RWPE2 (cell line): ENCODE results near the gene MDGA2.

Experiments used
- ATAC-seq: fragments of 200-7000 bp; cut with Tn5 transposase; 3 replicates; pipeline ENCODE4 v1.9.1; 2021; ENCODE audit warnings: low read depth
- DNase-seq: peaks from one replicate; pipeline ENCODE4 v3.0.0-alpha.2; 2020; ENCODE audit warnings: low spot score
- H3K27ac ChIP-seq: fragments of 450-650 bp; 2 replicates; pipeline ENCODE4 v1.5.1; 2017; ENCODE audit warnings: mild to moderate bottlenecking; ENCODE audit not compliant: poor library complexity, severe bottlenecking
- H3K27me3 ChIP-seq: fragments of 250-450 bp; sonication (Bioruptor Pico); 2 replicates; pipeline ENCODE4 v1.5.1; 2021; ENCODE audit warnings: mild to moderate bottlenecking, moderate library complexity; ENCODE audit not compliant: insufficient read depth, poor library complexity, severe bottlenecking
- H3K36me3 ChIP-seq: fragments of 250-450 bp; sonication (Bioruptor Pico); 2 replicates; pipeline ENCODE4 v1.5.1; 2020; ENCODE audit warnings: low read depth, mild to moderate bottlenecking, moderate library complexity
- H3K4me1 ChIP-seq: fragments of 250-450 bp; sonication (Bioruptor Pico); 2 replicates; pipeline ENCODE4 v1.5.1; 2021; ENCODE audit warnings: mild to moderate bottlenecking, moderate library complexity; ENCODE audit not compliant: insufficient read depth, poor library complexity, severe bottlenecking
- H3K4me3 ChIP-seq: fragments of 250-450 bp; sonication (Bioruptor Pico); 2 replicates; pipeline ENCODE4 v1.5.1; 2021; ENCODE audit warnings: mild to moderate bottlenecking, moderate library complexity; ENCODE audit not compliant: severe bottlenecking
- H3K9me3 ChIP-seq: fragments of 250-450 bp; sonication (Bioruptor Pico); 2 replicates; pipeline ENCODE4 v1.5.1; 2021; ENCODE audit warnings: mild to moderate bottlenecking, moderate library complexity; ENCODE audit not compliant: severe bottlenecking
- CTCF ChIP-seq: fragments of 450-650 bp; IDR thresholded peaks from one replicate; pipeline ENCODE4 v1.5.1; 2017; ENCODE audit warnings: mild to moderate bottlenecking, moderate library complexity; ENCODE audit not compliant: poor library complexity, severe bottlenecking

The MDGA2 gene

GRCh38 chr14:46820291-46820690, 855.1 kb downstream of the MDGA2 start:
- ATAC-seq (no peak), DNase-seq (no peak)
- Histone ChIP-seq H3K36me3 (no peaks in the 10 kb centered on the region), H3K27me3 (peaks cover 9% of the 10 kb centered on the region), H3K9me3 (no peaks in the 10 kb centered on the region), H3K4me3 (no peak overlapping the region), H3K4me1 (peaks cover 3% of the 10 kb centered on the region), H3K27ac (no peak overlapping the region)
- TF ChIP-seq CTCF: no peak

GRCh38 chr14:46819117-46819516, 856.3 kb downstream of the MDGA2 start:
- H3K9me3 ChIP-seq: no peaks in the 10 kb centered on the region
- H3K27ac ChIP-seq: no peak overlapping the region
- H3K36me3 ChIP-seq: no peaks in the 10 kb centered on the region
- H3K27me3 ChIP-seq: peaks cover 9% of the 10 kb centered on the region
- no peak for DNase-seq
- H3K4me1 ChIP-seq: no peaks in the 10 kb centered on the region
- no peak overlapping the region for H3K4me3 ChIP-seq
- ATAC-seq: no peak
- no peak for TF ChIP-seq CTCF

GRCh38 chr14:46818147-46818546, 857.3 kb downstream of the MDGA2 start:
- DNase-seq (no peak), ATAC-seq (no peak)
- H3K27ac ChIP-seq: no peak overlapping the region
- peaks cover 9% of the 10 kb centered on the region for H3K27me3 ChIP-seq
- H3K36me3 ChIP-seq: no peaks in the 10 kb centered on the region
- H3K4me1 ChIP-seq: no peaks in the 10 kb centered on the region
- TF ChIP-seq CTCF: no peak
- no peaks in the 10 kb centered on the region for H3K9me3 ChIP-seq
- H3K4me3 ChIP-seq: no peak overlapping the region

GRCh38 chr14:46793144-46793543, 882.3 kb downstream of the MDGA2 start:
- Histone ChIP-seq H3K36me3 (no peaks in the 10 kb centered on the region), H3K4me1 (no peaks in the 10 kb centered on the region), H3K4me3 (no peak overlapping the region), H3K27ac (no peak overlapping the region), H3K27me3 (peaks cover 3% of the 10 kb centered on the region), H3K9me3 (no peaks in the 10 kb centered on the region)
- TF ChIP-seq CTCF: no peak
- DNase-seq (no peak), ATAC-seq (no peak)
